Fibroblast of gingiva (primary cell): ENCODE data around the gene CST9.

Source experiments
- DNase-seq: peaks from one replicate; pipeline ENCODE4 v3.0.0-alpha.2; 2011; ENCODE audit warnings: low read depth

Gene CST9

DNA sequence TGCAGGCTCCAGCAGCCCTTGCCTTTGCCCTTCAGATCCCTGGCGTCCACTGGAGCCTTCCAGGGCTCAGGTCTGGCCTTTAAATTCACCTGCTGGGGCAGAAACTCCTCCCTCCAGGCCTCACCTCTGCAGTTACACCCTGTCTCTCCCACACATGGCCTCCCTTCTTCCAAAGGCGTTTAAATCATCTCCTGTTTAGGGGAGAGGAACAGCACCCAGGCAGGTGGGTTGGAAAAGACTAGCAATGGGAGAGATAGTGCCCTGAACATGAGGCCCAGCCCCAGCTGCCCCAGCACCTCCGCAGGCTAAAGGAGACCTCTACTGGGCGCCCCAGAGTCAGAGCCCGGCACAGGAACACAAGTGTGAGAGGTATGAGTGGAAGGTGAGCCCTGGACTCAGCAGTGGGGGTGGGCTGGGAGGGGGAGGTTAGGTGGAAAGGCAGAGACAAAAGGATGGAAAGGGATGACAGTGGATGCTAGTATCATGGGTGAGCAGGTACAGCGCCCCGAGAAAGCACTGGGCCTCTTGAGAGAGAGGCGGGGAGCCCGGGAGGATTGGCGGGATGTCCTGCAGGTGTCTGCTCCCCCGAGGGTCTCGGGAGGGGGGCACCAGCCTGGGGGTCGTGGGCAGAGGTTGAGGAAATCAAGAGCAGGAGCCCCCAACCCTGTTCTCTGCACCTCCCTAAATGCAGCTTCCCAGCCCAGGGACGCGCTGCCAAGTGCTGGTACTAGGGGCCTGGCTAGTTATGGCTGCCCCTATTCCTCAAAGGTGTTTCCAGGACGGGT, at the start of gene CST9:
Gene CST9 (minus strand): TSS at position 51 of the 785 bp plus-strand sequence. CDS start 53 bp downstream, outside the sequence.
- no peak for DNase-seq

DNA sequence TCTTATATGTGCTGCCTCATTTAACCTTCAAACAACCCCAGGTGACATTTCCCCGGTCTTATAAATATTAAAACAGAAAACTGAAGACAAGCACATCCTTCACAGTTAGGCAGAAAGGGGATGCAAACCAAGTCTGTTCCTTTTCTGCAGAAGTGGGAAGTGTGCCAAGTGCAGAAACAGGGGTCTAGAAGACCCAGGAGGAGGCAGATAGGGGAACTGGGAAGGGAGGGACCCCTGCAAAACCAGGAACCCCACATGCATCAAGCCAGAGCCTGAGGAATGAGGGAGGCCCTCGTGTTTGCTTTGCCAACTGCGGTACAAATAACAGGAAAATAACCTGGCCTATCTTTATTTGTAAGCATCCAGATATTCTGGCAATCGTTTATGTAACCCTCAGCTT, 49.0 kb upstream of the CST9 start:
- DNase-seq: no peak

- no peak for DNase-seq
Measured at GRCh38 chr20:23654000-23654399, 48.3 kb upstream of the CST9 start.

GRCh38 chr20:23653400-23653938, 47.8 kb upstream of the CST9 start:
- no peak for DNase-seq

DNA sequence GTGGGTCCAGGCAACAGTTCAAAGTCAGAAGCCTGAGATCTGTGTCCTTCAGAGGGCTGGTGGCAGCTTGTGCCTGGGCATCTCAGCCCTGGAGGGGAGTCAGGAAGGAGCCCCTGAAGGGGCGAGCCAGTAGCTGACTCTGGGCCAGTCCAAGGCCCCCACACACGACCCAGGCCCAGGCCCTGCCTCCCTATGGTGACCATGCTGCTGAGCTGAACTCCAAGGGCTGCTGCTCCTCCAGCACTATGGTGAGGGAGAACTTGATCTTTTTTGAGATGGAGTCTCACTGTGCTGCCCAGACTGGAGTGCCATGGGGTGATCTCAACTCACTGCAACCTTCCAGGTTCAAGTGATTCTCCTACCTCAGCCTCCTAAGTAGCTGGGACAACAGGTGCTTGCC, 47.2 kb upstream of the CST9 start:
- DNase-seq: no peak

- DNase-seq: no peak
Measured at GRCh38 chr20:23652371-23652770, 46.7 kb upstream of the CST9 start.

GRCh38 chr20:23651117-23651516, 45.4 kb upstream of the CST9 start:
- DNase-seq: no peak

DNA sequence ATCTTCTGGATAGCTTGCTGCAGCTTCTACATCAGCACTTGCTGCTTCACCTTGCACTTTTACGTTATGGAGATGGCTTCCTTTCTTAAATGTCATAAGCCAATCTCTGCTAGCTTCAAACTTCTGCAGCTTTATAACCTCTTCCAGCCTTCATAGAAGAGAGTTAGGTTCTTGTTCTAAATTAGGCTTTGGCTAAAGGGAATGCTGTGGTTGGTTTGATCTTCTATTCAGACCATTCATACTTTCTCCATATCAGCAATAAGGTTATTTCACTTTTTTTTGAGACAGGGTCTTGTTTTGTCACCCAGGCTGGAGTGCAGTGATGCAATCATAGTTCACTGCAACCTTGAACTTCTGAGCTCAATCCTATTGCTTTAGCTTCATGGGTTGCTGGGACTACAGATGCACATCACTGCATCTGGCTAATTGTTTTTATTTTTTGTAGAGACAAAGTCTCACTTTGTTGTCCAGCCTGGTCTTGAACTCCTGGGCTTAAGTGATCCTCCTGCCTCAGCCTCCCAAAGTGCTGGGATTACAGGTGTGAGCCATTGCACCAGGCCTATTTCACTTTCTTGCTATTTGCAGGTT, 44.2 kb upstream of the CST9 start:
- DNase-seq: no peak

- no peak for DNase-seq
Measured at GRCh38 chr20:23649242-23649641, 43.5 kb upstream of the CST9 start.

DNA sequence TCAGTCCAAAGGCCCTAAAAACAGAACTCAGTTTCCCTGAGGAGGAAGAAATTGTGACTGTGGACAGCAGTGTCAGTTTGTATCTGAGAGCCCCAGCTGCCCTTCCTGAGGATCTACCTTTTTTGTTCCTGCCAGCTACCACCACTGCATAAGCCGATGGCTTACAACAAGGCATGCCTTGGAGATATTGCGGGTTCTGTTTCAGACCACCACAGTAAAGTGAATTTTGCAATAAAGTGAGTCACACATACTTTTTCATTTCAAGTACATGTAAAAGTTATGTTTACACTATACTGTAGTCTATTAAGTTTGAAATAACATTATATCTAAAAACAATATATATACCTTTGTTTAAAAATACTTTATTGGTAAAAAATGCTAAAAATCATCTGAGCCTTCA, 41.6 kb upstream of the CST9 start:
- no peak for DNase-seq

GRCh38 chr20:23646106-23646873, 40.6 kb upstream of the CST9 start:
- no peak for DNase-seq

- no peak for DNase-seq
Measured at GRCh38 chr20:23645575-23645974, 39.9 kb upstream of the CST9 start.

GRCh38 chr20:23644164-23644563, 38.4 kb upstream of the CST9 start:
- DNase-seq: no peak

GRCh38 chr20:23643659-23644058, 37.9 kb upstream of the CST9 start:
- DNase-seq: no peak

GRCh38 chr20:23641936-23642751, 36.4 kb upstream of the CST9 start:
- DNase-seq: peak; percentile 95

- no peak for DNase-seq
Measured at GRCh38 chr20:23640671-23641667, 35.3 kb upstream of the CST9 start.

DNA sequence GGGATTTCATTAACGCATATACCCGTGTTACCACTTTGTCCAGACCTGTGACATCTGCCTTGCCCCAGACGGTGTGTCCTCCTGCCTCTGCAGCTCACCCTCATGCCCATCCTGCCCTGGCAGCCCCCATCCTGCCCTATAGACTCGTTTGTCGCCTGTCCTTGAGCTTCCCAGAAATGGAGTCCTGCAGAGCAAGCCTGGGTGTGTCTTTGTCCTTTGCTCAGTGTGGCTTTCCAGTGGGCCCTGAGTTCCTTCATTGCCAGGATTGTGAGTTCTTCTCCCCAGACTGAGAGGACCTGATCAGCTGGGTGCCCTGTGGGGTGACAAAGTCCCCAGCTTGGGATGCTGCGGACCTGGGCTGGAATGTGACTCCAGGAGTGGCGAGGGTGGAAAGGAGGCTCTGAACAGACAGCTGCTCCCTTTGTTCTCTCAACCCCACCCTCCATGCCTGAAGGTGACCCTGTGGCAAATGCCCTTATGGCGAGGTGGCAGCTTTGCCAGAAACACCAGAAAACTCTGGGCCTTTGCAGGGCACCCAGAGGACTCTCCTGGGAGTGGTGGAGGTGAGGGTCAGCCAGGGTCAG, 34.4 kb upstream of the CST9 start:
- no peak for DNase-seq

DNA sequence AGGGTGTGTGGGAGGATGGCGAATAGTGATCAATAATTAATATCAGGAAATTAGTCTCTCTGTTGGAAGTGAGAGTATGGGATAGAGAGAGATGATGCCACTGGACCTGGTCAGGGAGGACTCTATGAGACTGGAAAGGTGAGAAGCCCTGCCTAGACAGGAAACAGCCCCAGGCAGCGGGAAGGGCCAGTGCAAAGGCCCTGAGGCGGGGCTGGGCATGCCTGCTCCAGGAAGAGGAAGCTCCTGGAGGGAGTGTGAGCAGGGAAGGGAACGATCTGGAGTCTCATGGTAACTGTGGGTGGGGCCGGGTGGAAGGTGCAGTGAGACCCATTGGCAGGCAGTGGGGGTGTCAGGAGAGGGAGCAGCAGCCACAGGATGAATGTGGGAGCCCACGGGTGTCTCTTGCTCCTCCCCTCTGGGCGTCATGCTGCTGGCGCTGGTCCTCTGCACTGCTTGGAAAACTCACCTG, 33.8 kb upstream of the CST9 start:
- DNase-seq: no peak

DNA sequence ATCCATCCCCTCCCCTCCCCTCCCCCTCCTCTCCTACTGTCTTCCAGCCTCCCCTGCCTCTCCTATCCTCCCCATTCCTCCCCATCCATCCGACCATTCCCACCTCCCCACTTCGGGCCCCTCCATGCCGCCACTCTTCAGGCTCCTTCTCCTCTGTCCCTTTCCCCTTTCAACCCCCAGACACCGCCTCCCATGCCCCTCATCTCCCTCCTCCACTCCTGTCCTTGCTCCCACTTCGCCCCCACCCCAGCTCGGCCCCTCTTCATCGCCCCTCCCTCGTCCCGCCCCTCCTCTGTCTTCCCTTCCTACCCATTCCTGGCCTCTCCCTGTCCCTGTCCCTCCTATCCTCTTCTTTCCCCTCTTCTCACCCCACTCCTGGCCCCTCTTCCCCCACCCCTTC, 32.6 kb upstream of the CST9 start:
- DNase-seq: no peak
